Ishikawa (cell line): ENCODE measurements around the gene UBE2R2.

ENCODE experiments used
- TCF12 ChIP-seq: IDR thresholded peaks from 2 replicates; pipeline ENCODE4 v1.6.1; 2012; ENCODE audit warnings: low read depth
- USF1 ChIP-seq: IDR thresholded peaks from 2 replicates; pipeline ENCODE4 v1.6.1; 2012
- YY1 ChIP-seq: IDR thresholded peaks from 2 replicates; pipeline ENCODE4 v1.6.1; 2012; ENCODE audit warnings: low read depth

Gene UBE2R2

GRCh38 chr9:33964086-33964768, 147.3 kb downstream of the UBE2R2 start:
- no peak for TF ChIP-seq YY1
- no peak for TF ChIP-seq TCF12
- no peak for TF ChIP-seq USF1
